Endodermal cell (in vitro differentiated cells): ENCODE data around the gene DPP10. TPM values are rescaled to one million over a fixed set of nuclear protein-coding genes. Genes with fewer than 3 reads are reported as not detected.

Source experiments
- DNase-seq: peaks from one replicate; pipeline ENCODE4 v3.0.0-alpha.2; 2017
- H3K27ac ChIP-seq: 2 replicates; pipeline ENCODE4 v1.5.1; 2013; ENCODE audit warnings: mild to moderate bottlenecking, low read depth, low read length, moderate library complexity
- H3K27me3 ChIP-seq: 2 replicates; pipeline ENCODE4 v1.6.1; 2013; ENCODE audit warnings: mild to moderate bottlenecking, low read length, moderate library complexity; ENCODE audit not compliant: insufficient read depth, control insufficient read depth, poor library complexity, severe bottlenecking
- H3K36me3 ChIP-seq: 2 replicates; pipeline ENCODE4 v1.7.0; 2013; ENCODE audit warnings: mild to moderate bottlenecking, low read length, moderate library complexity; ENCODE audit not compliant: control insufficient read depth, insufficient read depth
- H3K4me1 ChIP-seq: one replicate; pipeline ENCODE4 v1.7.0; 2013; ENCODE audit warnings: low read length; ENCODE audit not compliant: control insufficient read depth, insufficient read depth
- H3K4me3 ChIP-seq: 2 replicates; pipeline ENCODE4 v1.5.1; 2013; ENCODE audit warnings: mild to moderate bottlenecking, low read length, moderate library complexity
- H3K9ac ChIP-seq: 2 replicates; pipeline ENCODE4 v1.6.1; 2013; ENCODE audit warnings: mild to moderate bottlenecking, low read length, moderate library complexity; ENCODE audit not compliant: poor library complexity, severe bottlenecking; ENCODE audit errors: extremely low read depth
- H3K9me3 ChIP-seq: 2 replicates; pipeline ENCODE4 v1.6.1; 2013; ENCODE audit warnings: mild to moderate bottlenecking, low read length, moderate library complexity; ENCODE audit not compliant: control insufficient read depth
- H3K27ac Mint-ChIP-seq: 2 replicates; pipeline ENCODE4 v1.8.0; 2020; ENCODE audit warnings: mixed read lengths
- H3K27me3 Mint-ChIP-seq: 2 replicates; pipeline ENCODE4 v1.8.0; 2021; ENCODE audit warnings: mild to moderate bottlenecking, mixed read lengths; ENCODE audit not compliant: insufficient read depth
- H3K36me3 Mint-ChIP-seq: 2 replicates; pipeline ENCODE4 v1.8.0; 2020; ENCODE audit warnings: low read depth, mixed read lengths
- H3K4me1 Mint-ChIP-seq: 2 replicates; pipeline ENCODE4 v1.8.0; 2020; ENCODE audit warnings: mixed read lengths
- H3K4me3 Mint-ChIP-seq: 2 replicates; pipeline ENCODE4 v1.8.0; 2020; ENCODE audit warnings: mild to moderate bottlenecking, moderate library complexity, mixed read lengths
- H3K9me3 Mint-ChIP-seq: 2 replicates; pipeline ENCODE4 v1.8.0; 2020; ENCODE audit warnings: mild to moderate bottlenecking, mixed read lengths
- WGBS, 2 experiments: methylation state at CpG; one replicate each; pipeline versions ENCODE4 v1.1.5 to v1.1.7; 2013; ENCODE audit warnings: missing lambda C conversion rate in 2 of 2, mixed read lengths in 1 of 2; ENCODE audit not compliant: insufficient coverage in 1 of 2, insufficient read length in 1 of 2; 5-methylcytosine and 5-hydroxymethylcytosine counted together
- total RNA-seq, 2 donors: library from RNA; stranded (reverse); fragmentation: NEBNext Ultra II Directional in 1 of 2; extraction: Animal tissue kit (Norgen Biotek cat#: 25700) in 1 of 2; gene quantifications; 2 replicates in 1 of 2; 3 replicates in 1 of 2; pipeline ENCODE4 v1.2.1, GENCODE V29; 2021
- TF ChIP-seq, protein P1 (sequence below): fragments of 200-600 bp; sonication (generic); conservative IDR thresholded peaks from 2 replicates; pipeline ENCODE4 v1.5.0; 2021; ENCODE audit warnings: antibody characterized with exemption, mild to moderate bottlenecking

Gene DPP10
- total RNA-seq, 2 donors from 2014 or later = 8.2 to 19.2 TPM

DNA sequence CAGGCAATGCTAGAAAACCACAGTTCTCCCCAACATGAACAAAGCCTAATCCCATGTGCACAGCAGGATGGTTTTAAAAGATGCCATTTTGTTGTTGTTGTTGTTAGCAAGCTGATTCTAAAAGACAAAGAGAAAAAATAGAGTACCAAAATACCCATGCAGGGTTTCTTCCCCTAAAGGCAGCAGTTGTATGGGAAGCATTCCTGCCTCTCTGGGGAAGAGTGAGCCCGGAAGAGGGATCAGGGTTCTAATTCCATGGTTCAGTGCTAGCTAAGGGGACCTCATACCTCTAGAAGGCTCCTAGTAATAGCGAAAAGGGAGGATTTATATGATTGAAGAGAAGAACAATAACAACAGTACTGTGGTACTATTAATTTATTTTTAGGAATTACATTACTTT lies 327.6 kb downstream of the DPP10 start:
- H3K9me3 Mint-ChIP-seq = no peaks in the 10 kb centered on the region
- TF ChIP-seq, protein P1, sequence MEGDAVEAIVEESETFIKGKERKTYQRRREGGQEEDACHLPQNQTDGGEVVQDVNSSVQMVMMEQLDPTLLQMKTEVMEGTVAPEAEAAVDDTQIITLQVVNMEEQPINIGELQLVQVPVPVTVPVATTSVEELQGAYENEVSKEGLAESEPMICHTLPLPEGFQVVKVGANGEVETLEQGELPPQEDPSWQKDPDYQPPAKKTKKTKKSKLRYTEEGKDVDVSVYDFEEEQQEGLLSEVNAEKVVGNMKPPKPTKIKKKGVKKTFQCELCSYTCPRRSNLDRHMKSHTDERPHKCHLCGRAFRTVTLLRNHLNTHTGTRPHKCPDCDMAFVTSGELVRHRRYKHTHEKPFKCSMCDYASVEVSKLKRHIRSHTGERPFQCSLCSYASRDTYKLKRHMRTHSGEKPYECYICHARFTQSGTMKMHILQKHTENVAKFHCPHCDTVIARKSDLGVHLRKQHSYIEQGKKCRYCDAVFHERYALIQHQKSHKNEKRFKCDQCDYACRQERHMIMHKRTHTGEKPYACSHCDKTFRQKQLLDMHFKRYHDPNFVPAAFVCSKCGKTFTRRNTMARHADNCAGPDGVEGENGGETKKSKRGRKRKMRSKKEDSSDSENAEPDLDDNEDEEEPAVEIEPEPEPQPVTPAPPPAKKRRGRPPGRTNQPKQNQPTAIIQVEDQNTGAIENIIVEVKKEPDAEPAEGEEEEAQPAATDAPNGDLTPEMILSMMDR = no peak
- DNase-seq = no peak
- H3K9ac ChIP-seq = no peak overlapping the region
- no peaks in the 10 kb centered on the region for H3K36me3 ChIP-seq
- H3K9me3 ChIP-seq = no peaks in the 10 kb centered on the region
- no peak overlapping the region for H3K27ac Mint-ChIP-seq
- H3K4me3 Mint-ChIP-seq = no peak overlapping the region
- peaks cover 3% of the 10 kb centered on the region for H3K4me1 Mint-ChIP-seq
- H3K4me1 ChIP-seq = no peaks in the 10 kb centered on the region
- no peaks in the 10 kb centered on the region for H3K36me3 Mint-ChIP-seq
- WGBS, 2 experiments = 94 to 100% methylated on average over 1 to 2 of the region's 2 CpGs
- no peak overlapping the region for H3K4me3 ChIP-seq
- no peak overlapping the region for H3K27ac ChIP-seq
- no peaks in the 10 kb centered on the region for H3K27me3 ChIP-seq
- no peaks in the 10 kb centered on the region for H3K27me3 Mint-ChIP-seq

DNA sequence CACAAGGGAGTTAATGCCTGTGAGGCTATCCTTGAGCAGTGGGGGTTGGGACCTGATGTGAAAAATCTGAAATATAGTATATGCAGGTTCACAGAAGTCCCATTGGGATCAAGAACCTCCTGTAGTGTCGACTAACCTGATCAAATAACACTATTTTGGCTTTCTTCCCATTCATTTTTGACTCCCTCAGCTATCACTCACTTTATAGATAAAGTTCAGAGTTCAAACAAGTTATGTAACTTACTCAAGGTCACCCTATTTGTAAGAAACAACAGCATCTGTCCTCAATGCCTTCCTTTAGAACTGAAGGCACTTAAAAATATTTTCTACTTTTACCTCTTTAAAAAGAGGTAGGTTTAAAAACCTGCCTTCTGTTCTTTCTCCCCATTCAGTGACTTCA lies 341.6 kb downstream of the DPP10 start:
- Mint-ChIP-seq H3K4me3 (no peak overlapping the region), H3K27me3 (no peaks in the 10 kb centered on the region), H3K9me3 (no peaks in the 10 kb centered on the region), H3K27ac (no peak overlapping the region), H3K36me3 (no peaks in the 10 kb centered on the region), H3K4me1 (peaks cover 17% of the 10 kb centered on the region)
- no peak overlapping the region for H3K4me3 ChIP-seq
- H3K36me3 ChIP-seq = no peaks in the 10 kb centered on the region
- no peak overlapping the region for H3K27ac ChIP-seq
- DNase-seq = no peak
- WGBS, 2 experiments = 83 to 95% methylated on average over 1 of the region's 1 CpG
- H3K9ac ChIP-seq = no peak overlapping the region
- H3K27me3 ChIP-seq = no peaks in the 10 kb centered on the region
- H3K4me1 ChIP-seq = peaks cover 11% of the 10 kb centered on the region
- no peaks in the 10 kb centered on the region for H3K9me3 ChIP-seq
- TF ChIP-seq, protein P1 = no peak

DNA sequence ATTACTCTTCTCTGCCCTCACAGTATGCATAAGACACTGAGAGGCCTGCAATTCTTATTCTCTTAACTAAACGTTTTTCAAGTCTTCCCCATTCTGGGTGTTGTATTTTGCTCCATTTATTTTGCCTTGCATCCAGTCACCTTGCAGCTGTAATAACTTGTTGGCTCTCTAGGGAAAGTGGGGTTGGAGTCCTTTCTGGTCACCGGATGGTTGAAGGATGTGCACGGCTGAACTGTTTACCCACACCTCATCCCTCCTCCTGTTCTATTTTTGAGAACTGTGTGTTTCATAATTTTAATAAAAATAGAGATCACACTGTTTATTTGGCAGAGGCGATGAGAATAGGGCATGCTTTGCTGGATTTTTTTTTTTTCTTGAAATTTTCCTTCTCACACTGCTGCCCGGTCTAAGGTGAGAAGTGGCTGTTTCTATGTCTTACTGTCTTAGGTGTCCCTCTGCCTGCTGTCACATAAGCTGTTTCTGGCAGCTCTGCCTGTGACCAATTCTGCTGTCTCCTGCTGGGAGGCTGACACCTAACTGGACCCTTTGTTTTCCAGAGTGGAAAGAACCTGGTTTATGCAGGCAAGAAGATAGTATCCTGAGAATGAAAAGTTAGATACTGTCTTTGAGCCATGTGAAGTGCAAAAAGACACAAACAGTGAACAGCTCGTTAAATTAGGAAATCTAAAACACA lies 342.6 kb downstream of the DPP10 start:
- peaks cover 23% of the 10 kb centered on the region for H3K4me1 Mint-ChIP-seq
- no peak overlapping the region for H3K27ac ChIP-seq

More for the DNA sequence above, 342.6 kb downstream of the DPP10 start:
- Histone ChIP-seq H3K4me3 (peak overlapping the region; percentile 18), H3K4me1 (peaks cover 11% of the 10 kb centered on the region), H3K9ac (no peak overlapping the region), H3K27me3 (no peaks in the 10 kb centered on the region), H3K36me3 (no peaks in the 10 kb centered on the region), H3K9me3 (no peaks in the 10 kb centered on the region)
- TF ChIP-seq, protein P1 = no peak
- WGBS, 2 experiments = 67% methylated on average over 4 of the region's 6 CpGs; no CpG with 5 or more reads in 1 of the 2 experiments
- no peaks in the 10 kb centered on the region for H3K36me3 Mint-ChIP-seq
- H3K4me3 Mint-ChIP-seq = no peak overlapping the region
- DNase-seq = peak; percentile 84
- H3K27me3 Mint-ChIP-seq = no peaks in the 10 kb centered on the region
- peak overlapping the region; percentile 77 for H3K27ac Mint-ChIP-seq
- no peaks in the 10 kb centered on the region for H3K9me3 Mint-ChIP-seq
